ENCODE results near the gene KLF6. TPM values are rescaled to one million over a fixed set of nuclear protein-coding genes. Genes with fewer than 3 reads are reported as not detected.

KLF6 gene
- total RNA-seq, 4 donors from 2014 or later: 92.5 to 180 (median 145) TPM

DNA sequence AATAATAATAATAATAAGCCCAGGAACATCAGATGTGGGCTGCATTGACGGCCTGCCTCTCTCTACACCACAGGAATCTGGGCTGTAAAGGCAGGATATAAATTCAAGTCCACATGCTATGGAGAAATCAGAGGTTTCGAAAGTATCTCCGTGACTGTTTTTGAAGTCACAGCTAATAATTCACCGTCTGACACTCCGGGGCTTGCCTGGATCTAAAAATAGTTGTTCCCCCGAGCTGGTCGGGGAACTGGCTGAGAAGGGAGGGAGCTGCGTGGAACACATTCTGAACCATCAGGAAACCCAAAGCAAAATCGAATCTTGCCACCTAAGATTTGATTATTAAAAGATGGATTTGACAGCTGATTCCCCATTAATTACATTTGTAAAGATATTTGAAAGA lies 35.4 kb downstream of the KLF6 start:
- Histone ChIP-seq H3K36me3 (no peaks in the 10 kb centered on the region), H3K9me3 (no peaks in the 10 kb centered on the region), H3K27ac (peak overlapping the region; percentile 7 to 60 (median 40)), H3K27me3 (no peaks in the 10 kb centered on the region), H3K4me1 (peaks cover 0 to 12% (median 0%) of the 10 kb centered on the region in 4 donors), H3K4me3 (peak overlapping the region in 2 of 4 donors; percentile 8 to 20)
- DNase-seq: peak in 1 of 3 donors; percentile 48
- TF ChIP-seq, protein P1, sequence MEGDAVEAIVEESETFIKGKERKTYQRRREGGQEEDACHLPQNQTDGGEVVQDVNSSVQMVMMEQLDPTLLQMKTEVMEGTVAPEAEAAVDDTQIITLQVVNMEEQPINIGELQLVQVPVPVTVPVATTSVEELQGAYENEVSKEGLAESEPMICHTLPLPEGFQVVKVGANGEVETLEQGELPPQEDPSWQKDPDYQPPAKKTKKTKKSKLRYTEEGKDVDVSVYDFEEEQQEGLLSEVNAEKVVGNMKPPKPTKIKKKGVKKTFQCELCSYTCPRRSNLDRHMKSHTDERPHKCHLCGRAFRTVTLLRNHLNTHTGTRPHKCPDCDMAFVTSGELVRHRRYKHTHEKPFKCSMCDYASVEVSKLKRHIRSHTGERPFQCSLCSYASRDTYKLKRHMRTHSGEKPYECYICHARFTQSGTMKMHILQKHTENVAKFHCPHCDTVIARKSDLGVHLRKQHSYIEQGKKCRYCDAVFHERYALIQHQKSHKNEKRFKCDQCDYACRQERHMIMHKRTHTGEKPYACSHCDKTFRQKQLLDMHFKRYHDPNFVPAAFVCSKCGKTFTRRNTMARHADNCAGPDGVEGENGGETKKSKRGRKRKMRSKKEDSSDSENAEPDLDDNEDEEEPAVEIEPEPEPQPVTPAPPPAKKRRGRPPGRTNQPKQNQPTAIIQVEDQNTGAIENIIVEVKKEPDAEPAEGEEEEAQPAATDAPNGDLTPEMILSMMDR (IDR thresholded peaks at IDR 0.05): no peak
- TF ChIP-seq POLR2A (IDR thresholded peaks at IDR 0.05): no peak

DNA sequence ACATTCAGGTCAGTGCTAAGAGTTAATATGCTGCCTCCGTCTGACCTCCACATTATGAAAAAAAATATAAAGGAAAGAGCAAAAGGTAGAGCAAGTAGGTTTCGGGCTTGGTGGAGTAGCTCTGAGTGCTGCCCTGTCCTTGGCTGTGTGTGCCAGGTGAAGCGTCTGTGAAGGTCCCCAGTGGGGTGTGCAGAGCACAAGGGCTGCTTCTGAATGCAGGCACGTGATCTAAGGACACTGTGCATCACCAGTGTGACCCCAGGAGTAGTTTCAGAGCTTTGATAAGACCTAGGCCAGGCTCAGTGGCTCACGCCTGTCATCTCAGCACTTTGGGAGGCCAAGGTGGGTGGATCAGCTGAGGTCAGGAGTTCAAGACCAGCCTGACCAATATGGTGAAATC lies 36.0 kb downstream of the KLF6 start:
- TF ChIP-seq, protein P1 (IDR thresholded peaks at IDR 0.05): no peak
- TF ChIP-seq POLR2A (IDR thresholded peaks at IDR 0.05): no peak
- Histone ChIP-seq H3K27me3 (no peaks in the 10 kb centered on the region), H3K27ac (no peak overlapping the region), H3K36me3 (no peaks in the 10 kb centered on the region), H3K4me3 (no peak overlapping the region), H3K4me1 (peaks cover 0 to 12% (median 0%) of the 10 kb centered on the region in 4 donors), H3K9me3 (no peaks in the 10 kb centered on the region)
- peak in 1 of 3 donors; percentile 19 for DNase-seq

DNA sequence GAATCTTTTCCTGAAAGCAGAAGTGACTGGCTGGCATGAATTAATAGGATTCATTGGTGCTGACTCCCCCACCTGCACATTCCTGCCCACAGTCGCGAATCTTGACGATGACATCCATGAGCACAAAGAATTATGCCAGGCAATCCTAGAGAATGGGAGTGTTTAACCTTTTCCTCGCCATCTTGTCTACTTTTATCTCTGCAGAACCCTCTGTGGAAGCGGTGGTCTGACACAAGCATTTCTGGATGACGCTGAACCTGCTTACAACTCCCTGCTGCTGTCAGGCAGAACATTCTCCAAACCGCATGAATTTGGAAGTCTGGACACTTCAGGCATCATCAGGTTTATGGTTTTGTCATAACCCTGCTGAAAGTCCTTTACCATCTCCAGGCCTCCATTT lies 36.5 kb downstream of the KLF6 start:
- Histone ChIP-seq H3K9me3 (no peaks in the 10 kb centered on the region), H3K4me1 (peaks cover 0 to 12% (median 0%) of the 10 kb centered on the region in 4 donors), H3K27me3 (no peaks in the 10 kb centered on the region), H3K4me3 (no peak overlapping the region), H3K27ac (no peak overlapping the region), H3K36me3 (no peaks in the 10 kb centered on the region)
- TF ChIP-seq POLR2A (IDR thresholded peaks at IDR 0.05): no peak
- TF ChIP-seq, protein P1 (IDR thresholded peaks at IDR 0.05): no peak
- peak in 1 of 3 donors; percentile 24 for DNase-seq

DNA sequence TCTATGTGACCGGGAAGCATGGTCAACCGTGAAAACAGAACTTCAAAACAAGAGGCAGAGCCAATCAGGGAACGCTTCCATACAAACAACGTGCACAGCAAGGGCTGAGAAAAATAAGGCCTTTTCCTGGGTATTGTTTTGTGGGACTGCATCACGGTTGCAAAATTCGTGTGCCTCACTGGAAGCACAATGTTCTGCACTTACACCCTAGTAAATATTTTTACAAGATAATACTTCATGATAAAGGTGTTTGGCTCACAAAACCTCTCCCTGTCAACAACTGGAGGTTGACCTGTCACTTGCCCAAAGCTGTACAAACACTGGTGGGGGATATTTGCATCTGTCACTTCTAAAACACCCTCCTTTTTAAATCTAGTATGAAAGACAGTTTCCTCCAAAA lies 37.0 kb downstream of the KLF6 start:
- DNase-seq: no peak
- no peak overlapping the region for H3K27ac ChIP-seq

DNA sequence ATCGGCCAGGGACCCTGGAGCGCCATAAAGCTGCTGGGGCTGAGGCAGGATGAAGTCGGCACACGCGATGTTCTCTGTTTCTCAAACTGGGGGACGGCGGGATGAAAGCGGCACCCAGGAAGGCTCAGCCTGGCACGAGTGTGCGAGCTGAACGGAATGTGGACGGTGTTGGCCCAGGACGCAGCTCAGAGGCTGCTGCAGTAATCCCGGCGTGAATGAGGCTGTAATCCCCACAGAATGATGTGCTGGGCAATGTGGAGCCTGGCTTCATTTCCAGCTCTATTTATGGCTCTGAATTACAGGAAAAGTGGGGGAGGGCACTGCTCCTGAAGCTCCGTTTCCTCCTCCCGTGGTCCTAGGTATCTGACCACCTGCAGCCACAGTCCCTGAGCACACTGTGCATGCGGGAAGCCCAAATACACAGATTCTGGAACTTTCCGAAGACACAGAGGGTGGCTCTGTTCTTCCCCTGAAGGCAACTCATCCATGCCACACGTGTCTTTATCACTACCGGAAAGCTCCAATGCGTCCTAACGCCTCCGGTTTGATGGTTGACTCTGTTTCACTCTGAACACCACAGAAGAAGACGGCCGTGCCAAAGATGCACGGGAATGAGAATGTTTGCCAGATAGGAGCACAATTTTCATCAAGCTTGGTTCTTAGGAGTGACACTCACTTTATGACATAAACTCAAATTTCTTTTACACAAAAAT lies 37.6 kb downstream of the KLF6 start:
- Histone ChIP-seq H3K27ac (peak overlapping the region in 1 of 4 donors; percentile 11), H3K27me3 (no peaks in the 10 kb centered on the region), H3K9me3 (no peaks in the 10 kb centered on the region), H3K4me3 (no peak overlapping the region), H3K4me1 (peaks cover 0 to 12% (median 0%) of the 10 kb centered on the region in 4 donors), H3K36me3 (no peaks in the 10 kb centered on the region)
- no peak for DNase-seq
- TF ChIP-seq, protein P1 (IDR thresholded peaks at IDR 0.05): no peak
- TF ChIP-seq POLR2A (IDR thresholded peaks at IDR 0.05): no peak

More for the DNA sequence above, 37.0 kb downstream of the KLF6 start:
- Histone ChIP-seq H3K36me3 (no peaks in the 10 kb centered on the region), H3K9me3 (no peaks in the 10 kb centered on the region), H3K27me3 (no peaks in the 10 kb centered on the region), H3K4me1 (peaks cover 0 to 12% (median 0%) of the 10 kb centered on the region in 4 donors), H3K4me3 (no peak overlapping the region)
- TF ChIP-seq, protein P1 (IDR thresholded peaks at IDR 0.05): no peak
- TF ChIP-seq POLR2A (IDR thresholded peaks at IDR 0.05): no peak

Data from Peyer's patch (tissue), 4 donors.